Stimulated activated CD4-positive, alpha-beta T cell treated with anti-CD3 and anti-CD28 coated beads, Interleukin-1b, Interleukin-23, amount 100 ng/mL, for 48 hours (primary cell): ENCODE results near the gene LTF.
"Not testable (repeated sequence)": the region's sequence is repeated elsewhere in the genome, so short reads cannot be mapped to it uniquely, and the experiment has no call there.

ENCODE experiments used
- DNase-seq: peaks from one replicate; pipeline ENCODE4 v3.0.0-alpha.2; 2020

Gene LTF

DNA sequence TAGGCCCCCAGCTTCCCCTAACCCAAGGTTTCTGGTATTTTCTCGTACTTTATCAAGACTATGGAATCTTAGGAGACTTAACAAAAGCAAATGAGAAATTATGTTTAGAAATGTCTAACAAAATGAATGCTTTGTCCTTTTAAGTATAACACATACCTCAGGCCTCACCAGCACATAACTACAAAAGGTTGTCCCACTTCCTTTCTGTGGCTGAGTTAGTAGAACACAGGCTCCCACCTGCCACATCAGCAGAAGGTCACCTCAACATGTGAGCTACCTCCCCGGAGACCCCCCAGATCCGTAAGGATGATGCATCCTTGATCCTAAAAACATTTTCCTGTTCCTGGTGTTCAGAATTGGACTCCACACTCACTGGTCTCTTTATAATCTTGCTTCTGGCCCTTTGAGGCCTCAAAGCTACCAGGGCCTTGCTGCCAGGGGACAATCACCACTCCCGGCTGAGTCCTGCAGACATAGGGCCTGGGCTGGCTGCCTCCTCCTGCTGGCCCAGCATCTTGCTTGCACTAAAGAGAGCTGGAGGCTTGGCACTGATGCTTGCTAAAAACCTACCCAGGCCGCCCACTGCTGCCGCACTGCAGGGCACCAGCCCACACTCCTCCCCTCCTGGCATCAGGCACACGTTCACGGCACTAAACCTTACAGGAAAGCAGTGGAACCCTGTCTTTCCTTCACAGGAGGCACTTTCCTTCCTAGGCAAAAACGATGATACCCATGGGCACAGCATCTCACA is 54.8 kb downstream of the LTF start:
- DNase-seq, result no peak

GRCh38 chr3:46408853-46409252 is 55.9 kb downstream of the LTF start:
- DNase-seq, result no peak

- no peak for DNase-seq
Observed at GRCh38 chr3:46407970-46408369, 56.7 kb downstream of the LTF start.

GRCh38 chr3:46406788-46407611 is 57.7 kb downstream of the LTF start, which contains the start of the genes CCR5AS and CCRL2:
CCR5AS (minus strand) TSS chr3:46407066.
CCRL2 (plus strand) TSS chr3:46407259; CDS start chr3:46408080, 821 bp downstream.
- DNase-seq, result peak; percentile 37

- DNase-seq, result no peak
Observed at GRCh38 chr3:46406443-46406787, 58.3 kb downstream of the LTF start.

DNA sequence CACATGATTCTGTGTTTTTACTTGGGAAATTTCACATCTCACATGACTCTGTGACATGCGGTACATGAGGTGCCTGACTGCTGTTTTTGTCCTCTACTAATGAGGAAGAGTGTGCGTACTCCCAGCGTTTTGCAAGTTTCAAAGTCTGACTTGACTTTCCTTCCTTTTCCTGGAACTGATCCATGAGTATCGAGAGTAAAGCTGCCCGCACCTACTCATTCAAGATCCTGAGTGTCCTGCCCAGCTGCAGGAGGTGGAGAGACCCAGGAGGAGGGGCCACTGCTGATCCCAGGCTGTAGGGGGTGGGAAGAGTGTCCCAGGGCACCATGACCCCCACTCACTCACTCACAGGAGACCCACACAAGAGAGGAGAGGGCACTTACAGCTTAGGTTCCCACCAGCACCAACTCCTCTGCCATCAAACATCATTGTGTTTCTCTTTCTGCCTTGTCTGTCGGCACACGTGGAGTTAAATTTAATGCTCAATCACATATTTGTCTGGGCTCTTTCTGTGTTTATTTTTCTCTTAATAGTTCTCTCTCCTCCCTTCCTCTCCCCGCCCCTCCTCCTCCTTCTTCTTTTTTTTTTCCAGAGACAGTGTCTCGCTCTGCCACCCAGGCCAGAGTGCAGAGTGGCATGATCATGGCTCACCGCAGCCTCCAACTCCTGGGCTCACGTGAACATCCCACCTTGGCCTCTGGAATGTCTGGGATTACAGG is 59.2 kb downstream of the LTF start:
- DNase-seq, result no peak

GRCh38 chr3:46402902-46403301 is 61.8 kb downstream of the LTF start:
- DNase-seq, result not testable (repeated sequence)

DNA sequence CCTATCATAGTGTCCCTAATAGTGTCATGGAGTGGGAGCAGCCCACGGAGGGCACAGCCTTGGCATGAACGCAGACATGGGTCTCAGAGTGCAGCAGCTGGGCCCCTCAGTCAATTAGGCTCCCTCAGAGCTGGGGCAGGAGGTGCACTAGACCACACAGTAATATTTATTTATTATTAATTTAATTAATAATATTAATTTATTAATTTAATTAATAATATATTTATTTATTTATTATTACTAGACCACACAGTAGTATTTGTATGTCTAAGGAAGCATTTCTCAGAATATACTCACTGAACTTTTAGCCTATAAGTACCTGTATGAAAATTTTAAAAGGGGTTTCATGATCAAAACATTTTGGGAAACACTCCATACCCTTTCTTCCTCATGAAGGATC is 63.1 kb downstream of the LTF start:
- DNase-seq, result no peak

DNA sequence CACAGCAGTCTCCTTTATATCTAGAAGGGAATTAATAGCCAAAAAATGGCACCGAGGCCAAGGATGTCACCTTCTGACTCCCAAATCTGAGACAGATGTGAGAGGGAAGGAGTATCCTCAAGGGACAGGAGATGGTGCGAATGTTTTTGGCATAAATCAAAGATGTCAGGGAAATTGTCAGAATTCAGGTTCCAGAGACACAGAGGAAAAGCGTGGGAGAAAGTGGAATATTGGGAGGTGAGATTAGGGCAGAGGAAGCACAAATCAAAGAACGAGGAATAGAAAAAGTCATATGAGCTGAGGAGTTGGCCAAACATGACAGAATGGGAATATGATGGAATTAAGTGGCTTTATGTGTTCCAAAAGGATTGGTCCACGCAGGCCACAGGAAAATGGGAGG is 63.9 kb downstream of the LTF start:
- DNase-seq, result no peak

DNA sequence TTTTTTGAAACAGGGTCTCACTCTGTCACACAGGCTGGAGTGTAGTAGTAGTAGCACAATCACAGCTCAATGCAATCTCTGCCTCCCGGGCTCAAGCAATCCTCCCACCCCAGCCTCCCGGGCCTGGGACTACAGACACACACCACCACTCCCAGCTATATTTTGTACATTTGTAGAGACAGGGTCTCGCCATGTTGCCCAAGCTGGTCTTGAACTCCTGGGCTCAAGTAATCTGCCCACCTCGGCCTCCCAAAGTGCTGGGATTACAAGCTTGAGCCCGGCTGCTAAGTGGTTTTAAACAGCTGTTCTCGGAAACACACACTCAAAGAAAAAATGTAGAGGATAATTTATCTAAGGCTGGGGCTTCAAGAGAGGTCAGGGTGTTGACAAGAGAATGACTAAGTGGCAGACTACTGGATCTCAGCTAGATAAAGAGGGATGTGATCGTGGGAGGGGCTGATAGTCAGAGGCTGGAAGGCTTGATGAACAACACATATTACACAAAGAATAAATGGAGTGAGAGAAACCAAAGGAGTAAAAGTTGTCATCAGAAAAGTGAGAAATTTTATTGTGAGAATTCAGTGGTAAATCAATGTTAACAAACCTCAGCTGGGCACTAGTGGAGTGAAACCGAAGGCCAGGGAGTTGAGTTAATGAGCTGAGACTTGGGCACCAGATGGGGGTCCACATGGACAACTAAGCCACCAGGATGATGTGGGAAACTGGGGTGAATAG is 64.5 kb downstream of the LTF start:
- DNase-seq, result no peak

- no peak for DNase-seq
Observed at GRCh38 chr3:46399557-46399956, 65.1 kb downstream of the LTF start.

DNA sequence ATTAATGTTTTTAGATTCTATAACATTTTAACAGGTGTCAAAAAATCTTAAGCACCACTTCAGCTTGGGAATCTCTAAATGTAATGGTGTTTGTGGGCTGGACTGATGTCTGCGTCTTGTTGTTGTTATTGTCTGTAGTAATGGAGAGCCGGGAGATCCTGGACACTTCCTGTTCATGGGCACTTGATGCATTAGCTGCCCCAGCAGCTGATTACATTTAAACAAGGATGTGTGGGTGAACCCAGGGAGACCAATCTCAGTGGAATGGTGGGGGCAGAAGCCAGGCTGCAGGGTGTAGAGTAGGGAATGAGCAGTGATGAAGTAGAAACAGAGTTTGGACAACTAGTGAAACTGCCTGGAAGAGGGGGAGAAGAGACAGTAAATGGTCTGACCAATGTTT is 65.6 kb downstream of the LTF start:
- DNase-seq, result no peak

DNA sequence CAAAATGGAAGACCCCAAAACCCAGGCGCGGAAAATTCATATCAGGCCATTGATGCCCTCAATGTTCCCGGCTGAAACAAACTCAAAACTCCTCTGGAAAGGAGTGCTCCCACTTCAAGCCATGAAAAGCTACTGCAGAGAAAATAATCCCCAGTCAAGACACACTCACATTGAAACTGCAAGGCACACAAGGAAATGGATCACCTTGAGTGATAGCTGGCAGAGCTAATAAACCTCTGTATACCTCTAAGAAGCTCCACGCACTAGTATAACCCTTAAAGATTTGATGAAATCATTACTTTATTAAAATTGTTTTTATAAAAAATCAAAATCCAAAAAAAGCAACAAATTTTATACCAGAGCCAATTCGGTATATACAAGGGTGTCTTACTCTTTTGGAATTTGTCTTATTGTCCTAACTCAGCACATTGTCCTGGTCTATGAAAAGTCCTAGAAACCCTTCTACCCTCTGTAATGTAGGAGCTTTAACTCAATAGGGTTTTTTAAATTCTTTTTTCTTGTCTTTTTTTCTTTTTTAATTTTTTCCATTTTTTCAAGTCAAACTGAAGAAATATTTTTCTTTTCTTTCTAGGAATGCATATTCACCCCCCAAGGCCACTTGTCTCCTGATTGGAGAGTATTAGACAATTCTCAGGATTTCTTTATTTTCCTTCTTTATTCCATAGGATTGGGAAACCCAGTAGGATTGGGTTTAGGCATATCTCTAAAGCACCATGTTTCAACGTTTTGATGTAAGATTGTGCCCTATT is 66.3 kb downstream of the LTF start:
- no peak for DNase-seq

- DNase-seq, result no peak
Observed at GRCh38 chr3:46397111-46397510, 67.6 kb downstream of the LTF start.

DNA sequence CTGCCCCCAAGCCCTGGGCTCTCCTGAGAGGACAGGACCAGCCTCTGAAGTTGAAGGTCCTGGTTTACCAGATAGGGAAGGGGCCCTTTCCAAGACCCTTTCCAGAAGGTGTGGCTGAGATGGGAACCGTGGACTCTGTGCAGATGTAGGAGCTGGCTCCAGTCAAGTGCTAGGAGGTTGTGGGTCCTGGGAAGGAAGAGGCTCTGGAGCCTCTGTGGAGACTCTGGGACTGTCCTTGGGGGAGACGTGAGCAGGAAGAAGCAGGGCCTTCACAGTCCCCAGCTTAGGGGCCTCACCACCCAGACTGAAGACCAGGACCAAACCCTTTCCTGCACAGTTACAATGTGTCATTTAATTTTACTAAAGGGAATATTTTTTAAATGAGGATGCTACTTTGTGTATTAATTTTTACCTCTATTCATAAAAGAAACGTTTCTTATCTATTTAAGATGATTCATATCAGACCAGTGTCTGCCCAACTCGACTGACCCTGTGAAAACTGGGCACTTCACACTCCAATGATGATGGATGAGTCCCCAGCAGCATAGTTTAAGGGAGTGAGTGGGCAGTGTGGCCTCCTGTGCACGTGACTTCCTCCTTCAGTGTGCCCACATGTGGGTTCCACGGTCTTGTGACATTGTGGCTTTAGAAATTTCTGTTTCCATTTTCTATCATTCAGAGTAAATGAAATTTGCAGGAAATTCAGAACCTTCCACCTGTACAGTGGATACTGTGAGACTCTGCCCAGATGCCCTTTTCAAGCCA is 68.8 kb downstream of the LTF start:
- no peak for DNase-seq

DNA sequence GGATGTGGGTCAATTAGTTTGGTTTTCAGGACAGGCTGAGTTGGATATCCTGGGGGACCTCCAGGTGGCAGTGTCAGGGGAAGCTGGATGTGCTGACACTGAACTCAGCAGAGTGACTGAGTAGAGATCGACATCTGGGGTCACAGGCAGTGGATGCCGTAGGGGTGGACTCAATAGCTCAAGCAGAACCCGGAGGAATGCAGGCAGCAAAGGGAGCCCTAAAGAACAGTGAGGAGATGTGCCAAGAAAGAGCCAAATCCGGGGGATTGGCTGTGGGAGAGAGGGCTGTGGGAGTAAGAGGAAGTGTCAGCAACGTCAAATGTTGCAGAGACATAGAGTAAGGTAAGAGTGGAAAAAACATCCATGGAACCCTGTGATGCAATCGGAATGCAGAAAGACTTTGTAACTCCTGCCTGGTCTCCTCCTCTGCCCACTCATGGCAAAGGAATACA is 69.5 kb downstream of the LTF start:
- DNase-seq, result no peak

- no peak for DNase-seq
Observed at GRCh38 chr3:46393554-46394434, 70.9 kb downstream of the LTF start.

DNA sequence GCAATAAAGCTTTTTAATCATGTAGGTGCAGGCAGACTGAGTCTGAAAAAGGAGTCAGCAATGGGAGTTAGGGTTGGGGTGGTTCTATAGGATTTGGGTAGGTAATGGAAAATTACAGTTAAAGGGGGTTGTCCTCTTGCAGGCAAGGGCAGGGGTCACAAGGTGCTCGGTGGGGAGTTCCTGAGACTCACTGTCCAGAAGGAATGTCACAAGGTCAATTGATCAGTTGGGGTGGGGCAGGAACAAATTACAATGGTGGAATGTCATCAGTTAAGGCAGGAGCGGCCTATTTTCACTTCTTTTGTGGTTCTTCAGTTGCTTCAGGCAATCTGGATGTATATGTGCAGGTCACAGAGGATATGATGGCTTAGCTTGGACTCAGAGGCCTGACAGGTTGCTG is 71.7 kb downstream of the LTF start:
- no peak for DNase-seq

DNA sequence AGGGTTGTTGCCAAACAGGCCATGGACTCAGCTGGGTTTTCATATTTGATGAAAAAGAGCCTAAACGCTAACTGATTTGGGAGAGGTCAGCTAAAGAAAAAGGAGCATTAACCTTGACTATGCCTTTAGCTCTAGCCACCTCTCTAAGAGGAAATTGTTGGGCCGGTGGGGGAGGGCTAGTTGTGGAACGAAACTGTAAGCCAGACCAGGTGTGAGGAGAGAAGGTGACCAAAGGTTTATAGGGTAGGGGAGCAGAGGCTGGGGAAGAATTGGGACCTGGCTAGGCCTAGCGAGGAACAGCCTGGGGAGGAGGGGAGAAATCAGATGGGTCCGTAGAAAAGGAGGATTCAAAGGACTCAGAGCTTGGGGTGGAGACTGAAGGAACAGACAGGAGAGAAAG is 73.2 kb downstream of the LTF start:
- not testable (repeated sequence) for DNase-seq

GRCh38 chr3:46389306-46389705 is 75.4 kb downstream of the LTF start:
- DNase-seq, result no peak
